ENCODE data around the gene OCIAD2. TPM values are rescaled to one million over a fixed set of nuclear protein-coding genes. Genes with fewer than 3 reads are reported as not detected.
A peak's percentile ranks its signal among the peaks of the same experiment; 100 is the strongest.

OCIAD2 gene
- total and polyA plus RNA-seq, 2 of the 8 experiments (the other 6 are each of a cell fraction or from before 2014, with no cell fraction given) = 105 to 122 TPM

GRCh38 chr4:48939785-48940184, 33.2 kb upstream of the OCIAD2 start:
- H3K27me3 ChIP-seq (replicated peaks in 1 of 4; ENCODE audit: control insufficient read depth in 3 of 4, extremely low read depth in 1 of 4, insufficient read depth in 3 of 4, low read length in 3 of 4) = no peaks in the 10 kb centered on the region; a peak in 2 of 7 replicates
- no peak overlapping the region for H2AFZ ChIP-seq (ENCODE audit: low read length)
- no peak overlapping the region for H2BK12ac ChIP-seq (ENCODE audit: low read depth, low read length)
- H2AK5ac ChIP-seq (ENCODE audit: low read depth, low read length) = no peak overlapping the region
- POLR2A ChIA-PET (ENCODE audit: partially characterized antibody) = no interaction called here
- H3K23ac ChIP-seq (ENCODE audit: insufficient read length) = no peak overlapping the region
- no peak overlapping the region for H3K56ac ChIP-seq (replicated peaks; ENCODE audit: insufficient read length, low read depth, low read length)
- H4K20me1 ChIP-seq (replicated peaks in 1 of 2; ENCODE audit: control insufficient read depth in 1 of 2, insufficient read depth in 2 of 2, low read length in 2 of 2) = no peaks in the 10 kb centered on the region
- no peak overlapping the region for H2BK20ac ChIP-seq (ENCODE audit: low read length)
- H3K79me2 ChIP-seq (ENCODE audit: control insufficient read depth in 1 of 2, insufficient read depth in 2 of 2, low read length in 2 of 2) = no peaks in the 10 kb centered on the region
- H3K14ac ChIP-seq (ENCODE audit: insufficient read length) = no peak overlapping the region
- no peak overlapping the region for H2BK5ac ChIP-seq (ENCODE audit: low read depth, low read length)
- H2BK120ac ChIP-seq (replicated peaks; ENCODE audit: low read depth, low read length) = no peak overlapping the region
- H2BK15ac ChIP-seq (ENCODE audit: low read length) = no peak overlapping the region
- no peak overlapping the region for H3K4ac ChIP-seq (replicated peaks; ENCODE audit: insufficient read length, low read depth, low read length)
- no peak overlapping the region for H3K9ac ChIP-seq (replicated peaks in 1 of 4; ENCODE audit: extremely low read depth in 1 of 4, low read depth in 3 of 4, low read length in 3 of 4)
- H3K4me3 ChIP-seq (ENCODE audit: extremely low read depth in 1 of 4, insufficient read depth in 2 of 4, low read depth in 3 of 4, low read length in 4 of 4) = no peak overlapping the region
- no peak overlapping the region for H3K27ac ChIP-seq (ENCODE audit: low read depth, low read length)
- peaks cover 3 to 5% of the 10 kb centered on the region in 2 experiments; a peak in 2 of 4 replicates for H3K9me3 ChIP-seq (ENCODE audit: insufficient read depth in 2 of 2, low read depth in 1 of 2, low read length in 1 of 2)
- peak; percentile 36 for FAIRE-seq
- H3K79me1 ChIP-seq (ENCODE audit: low read depth, low read length) = no peaks in the 10 kb centered on the region
- H3K36me3 ChIP-seq (ENCODE audit: control insufficient read depth in 2 of 4, insufficient read depth in 4 of 4, low read length in 3 of 4) = no peaks in the 10 kb centered on the region
- no peaks in the 10 kb centered on the region for H3K23me2 ChIP-seq (ENCODE audit: low read depth, low read length)
- no peak overlapping the region for H4K91ac ChIP-seq (replicated peaks; ENCODE audit: insufficient read length, low read length)
- peaks cover 0 to under 1% (median 0%) of the 10 kb centered on the region in 4 experiments; a peak in 1 of 7 replicates for H3K4me1 ChIP-seq (replicated peaks in 1 of 4; ENCODE audit: control insufficient read depth in 3 of 4, insufficient read depth in 4 of 4, low read length in 3 of 4)
- DNase-seq (ENCODE audit: low read depth in 1 of 2, low spot score in 2 of 2) = no peak
- no peak overlapping the region for H4K5ac ChIP-seq (ENCODE audit: insufficient read length, low read depth, low read length)
- no peak overlapping the region for H4K8ac ChIP-seq (ENCODE audit: extremely low read depth, insufficient read depth, low read length)
- H3K4me2 ChIP-seq (ENCODE audit: insufficient read depth in 1 of 2, low read depth in 2 of 2, low read length in 2 of 2) = no peak overlapping the region
- CTCF ChIA-PET (ENCODE audit: partially characterized antibody) = interaction anchor here (0.6 kb wide), 1 partner anchor 66 kb away, joined by 4 read pairs; no protein-coding TSS in a partner anchor
- no peak overlapping the region for H3K18ac ChIP-seq (ENCODE audit: extremely low read depth, low read length)
- TF ChIP-seq CREB1 (IDR thresholded peaks at IDR 0.05) (no peak), EP300 (IDR thresholded peaks at IDR 0.05; ENCODE audit: borderline replicate concordance in 1 of 2, low read depth in 2 of 2, low read length in 2 of 2) (no peak), CBX5 (IDR thresholded peaks at IDR 0.05; ENCODE audit: low read depth, low read length) (no peak), NRF1 (IDR thresholded peaks at IDR 0.05; ENCODE audit: low read depth, low read length) (no peak), SUZ12 (IDR thresholded peaks at IDR 0.05; ENCODE audit: low read length) (no peak), BACH1 (IDR thresholded peaks at IDR 0.05; ENCODE audit: low read length) (no peak), CHD2 (IDR thresholded peaks at IDR 0.05; ENCODE audit: low read length) (no peak), MAX (IDR thresholded peaks at IDR 0.05) (no peak), CBX8 (IDR thresholded peaks at IDR 0.05; ENCODE audit: borderline replicate concordance, low read depth, low read length) (no peak), MAFK (IDR thresholded peaks at IDR 0.05; ENCODE audit: low read depth, low read length) (no peak), ATF2 (IDR thresholded peaks at IDR 0.05; ENCODE audit: low read length) (no peak), TBP (IDR thresholded peaks at IDR 0.05; ENCODE audit: low read depth, low read length) (no peak), ASH2L (IDR thresholded peaks at IDR 0.05; ENCODE audit: low read length) (no peak), JUN (IDR thresholded peaks at IDR 0.05; ENCODE audit: low read depth, low read length) (no peak)
